HG03571 (cell line): ENCODE data around the gene FAM227A.

ENCODE experiments used
- ATAC-seq: cut with Tn5 transposase; IDR thresholded peaks from one replicate; pipeline ENCODE4 v1.9.1; 2021; ENCODE audit not compliant: unreplicated experiment

The FAM227A gene

DNA sequence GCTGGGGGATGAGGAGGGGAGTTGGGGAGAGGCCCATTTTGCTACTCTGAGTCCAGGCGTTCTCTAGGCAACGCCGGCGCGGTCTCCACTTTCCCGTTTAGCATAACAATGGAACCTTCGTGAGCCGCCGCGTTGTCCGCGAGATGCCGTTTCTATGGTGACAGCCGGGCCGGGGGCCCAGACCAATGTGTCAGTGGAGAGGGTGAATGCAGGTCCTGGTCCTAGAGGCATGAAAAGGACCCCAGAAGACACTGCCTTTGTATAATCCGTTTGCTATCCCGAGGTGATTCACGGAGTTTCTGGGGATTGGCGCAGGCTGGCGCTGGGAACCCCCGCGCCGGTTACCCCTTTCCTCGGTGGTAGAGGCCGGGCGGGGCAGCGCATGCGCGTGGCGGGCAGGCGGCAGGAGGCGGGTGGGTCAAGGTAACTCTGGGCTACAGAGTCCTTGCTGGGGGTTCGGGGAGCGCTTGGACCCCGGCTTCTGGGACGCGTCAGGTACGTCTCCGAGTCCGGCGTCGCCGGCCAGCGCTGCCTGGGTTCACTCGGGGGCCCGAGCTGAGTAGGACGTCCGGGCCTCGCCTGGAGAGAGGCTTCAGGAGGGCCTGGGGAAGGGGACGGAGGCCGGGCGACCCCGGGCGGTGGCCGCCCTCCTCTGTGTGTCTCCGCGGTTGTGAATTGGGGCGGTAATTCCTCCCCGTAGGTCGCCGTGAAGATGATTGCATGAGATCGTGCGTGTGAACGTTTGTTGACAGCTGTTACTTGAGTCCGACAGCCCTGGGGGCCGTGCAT lies at the start of gene FAM227A, which contains the start of gene CBY1:
FAM227A (minus strand) TSS at position 137 of the 789 bp plus-strand sequence. CDS start 6,224 bp downstream, outside the sequence.
CBY1 (plus strand) TSS at position 383 of the 789 bp plus-strand sequence. CDS start 11,417 bp downstream, outside the sequence.
- ATAC-seq = peak; percentile 73

DNA sequence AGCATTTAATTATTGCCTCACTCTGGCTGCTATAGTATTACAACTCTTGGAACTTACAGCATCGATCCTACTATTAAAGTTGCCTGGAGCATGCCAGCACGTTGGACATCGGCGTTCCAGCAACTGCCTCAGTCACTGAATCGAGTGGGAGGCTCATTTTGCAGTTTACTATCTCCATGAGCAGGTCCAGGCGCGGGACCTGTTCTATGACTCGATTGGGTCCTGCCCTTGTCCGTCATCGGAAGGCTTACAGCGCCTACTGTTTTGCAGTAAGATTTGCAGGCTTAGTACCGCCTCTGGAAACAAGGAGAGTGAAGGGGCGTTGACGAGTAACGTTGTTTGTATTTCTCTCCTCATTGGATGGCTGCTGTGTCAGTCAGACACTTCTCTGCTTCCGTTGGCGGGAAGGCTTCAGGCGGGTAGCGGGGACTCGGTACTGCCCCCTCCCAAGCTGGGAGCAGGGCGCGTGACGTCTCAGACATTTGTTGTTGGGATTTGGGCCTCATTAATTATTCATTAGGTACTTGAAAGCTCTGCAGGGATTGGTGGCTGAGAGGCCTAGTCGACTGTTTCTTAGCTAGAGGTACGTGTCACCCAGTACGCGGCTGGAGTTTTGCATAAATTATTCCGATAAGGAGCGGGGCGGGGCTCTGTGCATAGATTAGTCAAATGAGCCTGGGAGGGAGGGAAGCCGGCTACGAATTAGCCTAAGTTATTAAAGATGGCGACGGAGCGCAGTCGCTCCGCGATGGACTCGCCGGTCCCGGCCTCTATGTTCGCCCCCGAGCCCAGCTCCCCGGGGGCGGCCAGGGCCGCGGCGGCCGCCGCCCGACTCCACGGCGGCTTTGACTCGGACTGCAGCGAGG lies 49.3 kb upstream of the FAM227A start, which contains the start of gene GTPBP1:
GTPBP1 (plus strand) TSS at position 710 of the 866 bp plus-strand sequence; CDS start at position 722, 12 bp downstream.
- ATAC-seq = peak; percentile 66

DNA sequence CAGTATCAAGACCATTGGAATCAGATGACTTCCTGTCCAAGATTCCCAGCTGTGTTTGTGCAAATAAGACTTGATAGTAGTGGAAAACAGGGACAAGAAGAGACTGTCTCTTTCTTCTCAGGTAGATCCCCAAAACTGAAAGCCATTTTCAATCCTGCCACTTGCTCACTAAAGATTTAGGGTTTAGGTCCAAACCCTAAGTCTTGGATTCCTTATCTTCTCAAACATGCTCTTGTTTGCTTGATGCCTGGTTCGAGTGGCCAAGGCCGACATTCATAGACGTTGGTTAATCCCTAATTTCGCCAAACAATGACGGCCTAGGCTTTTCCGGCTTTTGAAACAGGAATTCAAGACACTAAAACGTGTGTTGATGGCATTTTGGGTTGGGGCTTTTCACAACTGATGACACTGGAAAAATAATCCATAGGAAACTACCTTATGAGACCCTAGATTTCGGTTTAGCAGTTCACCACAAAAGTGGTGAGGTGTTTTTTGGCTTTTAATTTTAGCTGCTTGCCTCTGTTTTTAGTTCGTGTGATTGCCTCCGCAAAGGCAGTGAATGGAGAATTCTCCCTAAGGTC lies 48.6 kb upstream of the FAM227A start:
- ATAC-seq = no peak

DNA sequence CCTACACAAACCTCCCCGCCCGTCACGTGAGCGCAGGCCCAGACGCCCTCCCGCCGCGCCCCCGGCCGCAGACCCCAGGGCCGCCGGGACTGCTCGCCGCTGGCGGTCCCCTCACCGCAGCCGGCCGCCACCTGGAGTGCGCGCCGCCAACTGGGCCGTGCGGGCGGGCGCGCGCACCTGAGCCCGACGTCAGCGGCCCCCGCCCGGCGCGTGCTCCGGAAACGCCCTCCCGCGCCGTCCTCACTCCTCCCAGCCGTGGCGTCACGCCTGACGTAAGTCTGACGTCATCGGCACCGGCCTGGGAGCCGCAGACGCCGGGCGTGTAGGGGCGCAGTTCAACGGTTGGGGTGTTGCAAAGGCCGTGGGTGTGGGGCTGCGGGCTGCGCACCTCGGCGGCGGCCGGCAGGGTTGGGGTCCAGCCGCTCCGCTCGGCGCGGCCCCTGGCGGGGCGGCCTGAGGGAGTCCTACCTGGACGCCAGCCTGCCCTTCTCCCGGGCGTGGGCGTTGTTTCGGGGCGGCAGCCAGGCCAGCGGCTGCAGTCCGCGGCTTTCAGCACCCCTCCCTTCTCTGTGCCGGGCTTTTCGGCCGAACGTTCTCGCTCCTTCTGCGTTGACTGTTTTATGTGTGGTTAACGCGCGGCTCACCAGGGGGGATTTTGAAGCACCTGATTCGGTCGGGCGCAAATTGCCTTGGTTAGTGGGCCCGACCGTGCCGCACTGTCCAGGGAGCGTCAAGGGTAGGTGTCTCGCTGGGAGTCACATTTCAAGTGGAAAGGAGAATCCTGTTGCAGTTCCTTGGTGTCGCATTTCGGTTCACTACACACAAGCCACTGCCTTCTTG lies 44.8 kb upstream of the FAM227A start, which contains the start of gene JOSD1:
JOSD1 (minus strand) TSS at position 155 of the 840 bp plus-strand sequence. CDS start 956 bp downstream, outside the sequence.
- ATAC-seq = peak; percentile 31

DNA sequence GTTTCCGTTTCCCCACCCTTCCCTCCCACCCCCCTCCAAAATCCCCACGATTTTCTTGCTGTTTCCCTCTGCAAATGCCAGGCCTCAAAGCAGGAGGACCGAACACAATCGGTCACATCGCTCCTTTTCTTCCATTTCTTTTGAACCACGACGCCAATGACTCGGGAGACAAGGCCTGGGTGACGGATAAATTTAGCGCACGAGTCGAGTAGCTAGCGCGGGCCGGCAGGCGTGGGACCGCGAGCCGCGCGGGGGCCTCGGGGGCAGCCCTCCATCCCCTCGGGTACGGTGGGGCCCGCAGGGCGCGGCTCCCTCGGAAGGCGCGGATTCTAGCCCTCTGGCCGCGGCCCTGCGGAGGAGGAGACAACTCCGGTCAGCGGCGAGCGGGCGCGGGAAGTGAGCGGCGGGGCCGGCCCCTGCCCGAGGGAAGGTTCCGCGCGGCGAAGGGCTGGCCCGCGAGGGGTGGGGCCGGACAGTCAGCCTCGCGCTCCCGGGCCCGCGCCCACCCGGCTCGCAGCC lies 44.1 kb upstream of the FAM227A start:
- ATAC-seq = no peak

DNA sequence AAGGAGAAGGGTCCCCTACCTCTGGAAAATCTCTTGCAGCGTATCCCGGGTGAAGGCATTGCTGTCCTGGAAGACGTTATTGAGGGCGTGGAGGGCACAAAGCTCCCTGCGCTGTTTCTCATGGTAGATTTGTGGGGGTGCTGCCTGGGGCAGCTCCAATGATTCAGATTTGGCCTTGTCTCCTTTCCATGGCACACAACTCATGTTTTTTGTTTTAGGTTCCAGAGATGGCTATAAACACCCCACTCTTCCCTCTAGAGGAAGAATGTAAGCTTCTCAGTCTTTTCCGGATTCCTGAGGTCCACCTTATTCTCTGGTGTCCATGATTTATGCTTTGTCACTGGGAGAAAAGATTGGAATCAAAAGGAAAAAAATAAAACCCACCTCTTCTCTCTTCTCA lies 43.6 kb upstream of the FAM227A start:
- no peak for ATAC-seq

DNA sequence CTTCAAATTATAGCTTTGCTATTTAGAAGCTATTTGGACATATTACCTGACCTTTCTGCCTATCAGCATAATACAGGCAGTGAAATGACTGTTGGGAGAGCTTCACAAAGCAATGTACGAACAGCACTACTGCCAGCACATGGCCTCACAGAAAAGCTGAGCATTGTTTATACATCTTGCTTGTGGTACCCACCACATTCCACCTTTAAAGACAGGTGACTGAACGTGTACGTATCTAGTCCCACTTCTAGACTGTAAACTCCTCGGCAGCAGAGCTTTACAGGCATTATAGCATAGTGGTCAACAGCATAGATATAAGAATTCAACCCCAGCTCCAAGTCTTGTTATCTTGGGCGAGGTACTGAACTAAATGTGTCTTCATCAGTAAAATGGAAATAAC lies 43.0 kb upstream of the FAM227A start:
- no peak for ATAC-seq

DNA sequence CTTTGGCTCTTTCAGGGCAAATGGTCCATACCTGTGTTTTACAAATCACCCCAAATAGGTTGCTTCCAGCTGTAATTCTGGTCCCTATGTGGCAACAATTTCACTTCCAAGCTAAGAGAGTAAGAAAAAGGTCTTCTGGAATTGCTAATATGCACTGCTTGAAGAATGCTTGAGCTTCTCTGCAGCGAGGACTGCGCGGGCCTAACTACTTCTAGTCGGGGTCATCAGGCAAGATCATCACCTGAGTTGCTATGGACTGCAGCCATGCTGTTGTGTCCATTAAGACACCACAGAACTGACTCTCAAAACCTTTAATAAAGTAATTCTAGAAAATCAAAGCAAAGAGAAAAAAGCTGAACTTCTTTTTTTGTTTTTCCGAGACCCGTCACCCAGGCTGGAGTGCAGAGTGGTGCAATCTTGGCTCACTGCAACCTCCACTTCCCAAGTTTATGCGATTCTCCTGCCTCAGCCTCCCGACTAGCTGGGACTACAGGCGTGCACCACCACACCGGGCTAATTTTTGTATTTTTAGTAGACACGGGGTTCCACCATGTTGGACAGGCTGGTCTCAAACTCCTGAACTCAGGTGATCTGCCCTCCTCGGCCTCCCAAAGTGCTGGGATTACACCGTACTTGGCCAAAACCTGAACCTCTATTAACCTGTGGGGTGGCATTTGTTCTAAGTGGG lies 42.4 kb upstream of the FAM227A start:
- ATAC-seq = no peak

DNA sequence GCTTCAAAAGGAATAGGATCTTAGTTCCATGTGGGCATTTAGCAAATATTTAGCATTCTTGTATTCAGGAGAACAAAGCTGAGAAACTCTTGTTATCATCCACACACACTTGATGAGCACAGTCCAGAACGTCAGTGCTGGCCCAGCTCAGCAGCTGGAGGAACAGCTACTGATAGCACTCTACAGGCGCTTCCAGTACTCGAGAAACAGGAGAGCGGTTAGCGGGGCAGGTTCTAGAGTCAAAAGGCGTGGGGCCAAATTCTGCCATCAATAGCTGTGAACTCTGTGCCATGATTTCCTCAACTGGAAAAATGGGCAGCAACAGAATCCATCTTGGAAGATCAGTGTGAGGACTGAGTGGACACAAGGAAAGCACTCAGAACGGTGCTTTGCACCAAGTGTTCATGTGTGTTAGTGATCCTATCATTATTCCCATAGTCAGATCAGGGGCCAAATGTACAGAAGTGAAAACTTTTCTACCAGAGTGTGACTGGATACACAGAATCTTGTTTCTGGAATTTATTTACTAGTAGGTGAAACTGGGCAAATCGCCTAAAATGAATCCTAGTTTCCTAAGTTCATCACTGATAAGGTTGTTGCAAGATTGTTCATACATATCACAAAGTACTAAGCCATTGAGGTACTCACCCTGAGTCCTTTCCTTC lies 41.4 kb upstream of the FAM227A start:
- ATAC-seq = no peak

DNA sequence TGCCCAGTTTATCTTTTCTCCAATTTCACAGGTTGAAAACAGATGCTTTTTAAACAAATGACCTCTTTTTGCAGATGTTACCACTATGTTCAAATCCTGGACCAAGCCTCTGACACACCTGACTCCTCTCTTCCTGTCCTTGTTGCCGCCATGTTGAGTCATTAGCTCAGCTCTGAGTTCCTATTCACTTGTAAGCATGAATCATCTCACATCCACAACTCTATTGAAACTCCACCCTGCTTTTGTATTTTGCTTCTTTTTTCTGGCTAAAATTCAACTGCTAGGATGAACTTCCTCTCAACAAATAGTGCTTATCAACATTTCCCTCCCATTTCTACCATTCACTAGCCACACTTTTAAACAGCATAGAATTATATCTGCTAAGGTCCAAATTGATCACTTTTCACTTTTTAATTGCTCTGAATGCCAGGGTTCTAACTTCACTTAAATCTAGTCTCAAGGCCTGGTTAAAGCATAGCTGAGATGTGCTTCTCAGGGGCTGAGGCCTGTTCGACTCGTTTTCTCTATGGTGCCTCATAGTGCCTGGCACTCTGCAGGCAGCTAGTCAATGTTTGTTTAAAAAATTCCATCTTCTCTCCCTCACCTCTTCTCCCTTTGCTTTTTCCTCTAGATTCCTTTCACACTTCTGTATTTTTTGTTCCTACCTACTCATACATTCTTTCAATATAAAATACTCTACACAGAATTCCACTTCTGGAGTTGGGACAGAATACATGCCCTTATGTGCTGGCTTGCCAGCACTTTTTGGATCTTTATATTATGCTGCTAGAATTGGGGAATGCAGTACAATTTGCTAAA lies 40.6 kb upstream of the FAM227A start:
- no peak for ATAC-seq

DNA sequence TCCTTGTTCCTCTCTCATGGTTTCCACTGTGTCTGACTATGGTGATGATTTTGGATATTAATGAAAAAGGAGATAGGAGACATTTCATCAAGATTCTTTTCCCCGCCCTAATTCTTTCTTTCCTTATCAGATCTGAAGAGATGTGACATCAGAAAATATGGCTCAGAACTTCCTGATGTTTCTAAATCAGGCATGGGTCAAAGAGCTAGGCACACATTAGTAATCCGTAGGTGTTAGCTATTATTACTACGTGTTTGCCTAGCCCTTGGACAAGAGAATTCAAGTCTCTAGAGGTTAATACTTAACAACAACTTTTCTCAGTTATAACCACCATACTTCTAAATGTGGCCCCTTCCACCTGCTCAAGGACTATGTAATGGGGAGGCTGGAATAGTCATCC lies 38.7 kb upstream of the FAM227A start:
- no peak for ATAC-seq

DNA sequence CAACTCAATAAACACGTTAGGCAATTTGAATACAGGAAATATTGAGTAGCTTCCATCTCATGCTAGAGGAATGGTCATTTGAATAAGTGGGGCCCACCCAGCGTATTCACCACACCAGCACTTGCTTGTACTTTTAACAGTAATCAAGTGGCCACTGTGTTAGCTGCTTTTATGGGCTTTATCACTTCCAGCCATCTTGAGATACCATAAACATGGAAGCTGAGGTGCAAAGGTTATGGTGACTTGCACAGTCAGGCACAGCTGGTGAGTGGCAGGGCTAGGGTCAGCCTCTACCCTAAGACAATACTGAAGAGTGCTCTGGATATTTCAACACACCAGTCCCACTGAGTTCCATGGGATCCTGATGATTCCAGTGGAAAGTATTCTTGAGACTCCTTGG lies 37.9 kb upstream of the FAM227A start:
- no peak for ATAC-seq

DNA sequence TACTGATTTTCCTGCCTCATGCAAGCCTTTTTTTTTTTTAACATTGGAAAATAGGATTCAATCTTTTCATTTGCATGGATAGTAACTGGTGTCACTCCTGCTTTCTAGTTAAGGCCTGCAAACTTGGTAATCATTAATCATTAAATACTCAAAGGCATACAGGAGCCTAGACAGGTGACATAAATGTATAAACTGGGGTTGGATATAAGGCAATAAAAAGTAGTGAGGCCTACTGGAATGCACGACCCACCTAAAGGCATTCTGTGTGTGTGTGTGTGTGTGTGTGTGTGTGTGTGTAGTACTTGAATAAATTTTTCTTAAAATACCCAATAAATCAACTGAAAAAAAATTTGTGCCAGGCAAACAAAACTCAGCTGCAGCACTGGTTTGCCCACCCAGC lies 33.5 kb upstream of the FAM227A start:
- ATAC-seq = no peak

DNA sequence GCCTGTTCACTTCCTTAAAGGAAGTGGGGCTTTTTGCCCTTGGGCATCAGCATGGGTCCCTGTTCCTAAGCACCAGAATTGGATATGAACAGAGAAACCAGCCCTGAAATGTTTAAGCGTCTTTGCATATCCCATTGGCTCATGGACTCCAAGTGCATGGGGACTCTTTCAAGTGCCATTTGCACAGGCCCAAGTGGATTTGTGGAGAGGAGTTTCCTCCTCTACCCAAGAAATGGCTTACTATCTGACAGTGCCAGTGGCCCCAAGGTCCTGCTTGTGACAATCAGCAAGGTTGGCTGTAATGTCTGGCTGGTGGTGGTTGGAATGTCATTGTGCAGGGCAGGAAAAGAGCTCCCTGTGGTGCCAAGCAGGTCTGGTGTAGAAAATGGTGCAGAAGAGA lies 29.6 kb upstream of the FAM227A start:
- no peak for ATAC-seq

DNA sequence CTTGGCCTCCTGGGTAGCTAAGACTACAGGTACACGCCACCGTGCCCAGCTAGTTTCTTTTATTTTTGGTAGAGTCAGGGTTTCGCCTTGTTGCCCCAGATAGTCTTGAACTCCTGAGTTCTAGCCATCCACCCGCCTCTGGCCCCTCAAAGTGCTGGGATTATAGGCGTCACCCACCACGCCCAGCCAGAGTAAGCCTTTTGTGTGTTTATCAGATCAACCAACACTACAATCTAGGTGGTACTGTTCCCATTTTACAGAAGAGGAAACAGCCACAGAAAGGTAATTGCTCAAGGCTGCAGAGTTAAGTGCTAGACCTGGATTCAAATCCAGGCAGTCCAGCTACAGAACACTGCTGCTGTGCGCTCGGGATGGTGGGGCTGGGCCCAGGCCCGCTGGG lies 28.7 kb upstream of the FAM227A start:
- ATAC-seq = no peak

DNA sequence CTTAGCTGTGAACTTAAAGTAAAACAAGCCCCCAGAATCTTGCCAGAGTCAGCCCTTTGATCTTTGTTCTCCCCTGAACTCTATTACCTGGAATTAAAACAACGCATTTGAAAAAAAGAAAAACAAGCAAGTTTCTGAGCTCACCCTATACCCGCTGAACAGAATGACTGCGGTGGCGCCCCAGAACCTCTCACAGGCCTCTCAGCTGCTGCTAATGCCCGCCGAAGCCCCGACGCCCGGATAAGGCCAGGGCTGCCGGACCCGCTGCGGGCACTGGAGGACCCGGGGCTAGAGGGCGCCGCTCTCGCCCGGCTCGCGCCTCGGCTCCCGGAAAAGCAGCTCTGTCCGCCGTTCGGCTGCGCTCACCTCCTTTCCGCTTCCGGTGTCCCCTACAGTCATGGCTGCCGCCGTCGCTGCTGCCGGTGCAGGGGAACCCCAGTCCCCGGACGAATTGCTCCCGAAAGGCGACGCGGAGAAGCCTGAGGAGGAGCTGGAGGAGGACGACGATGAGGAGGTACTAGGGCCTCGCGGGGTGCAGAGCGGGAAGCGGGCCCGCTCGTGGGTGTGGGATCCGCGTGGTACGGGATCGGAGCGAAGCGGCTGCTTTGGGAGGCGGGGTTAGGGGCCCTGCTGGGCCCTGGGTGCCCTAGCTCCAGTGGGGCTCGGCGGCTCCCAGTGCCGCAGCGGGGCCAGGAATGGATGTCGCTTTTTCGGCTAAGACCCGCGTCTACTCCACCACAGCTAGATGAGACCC lies 25.6 kb upstream of the FAM227A start, which contains the start of gene TOMM22:
TOMM22 (plus strand) TSS at position 376 of the 754 bp plus-strand sequence; CDS start at position 398, 22 bp downstream.
- peak; percentile 92 for ATAC-seq

DNA sequence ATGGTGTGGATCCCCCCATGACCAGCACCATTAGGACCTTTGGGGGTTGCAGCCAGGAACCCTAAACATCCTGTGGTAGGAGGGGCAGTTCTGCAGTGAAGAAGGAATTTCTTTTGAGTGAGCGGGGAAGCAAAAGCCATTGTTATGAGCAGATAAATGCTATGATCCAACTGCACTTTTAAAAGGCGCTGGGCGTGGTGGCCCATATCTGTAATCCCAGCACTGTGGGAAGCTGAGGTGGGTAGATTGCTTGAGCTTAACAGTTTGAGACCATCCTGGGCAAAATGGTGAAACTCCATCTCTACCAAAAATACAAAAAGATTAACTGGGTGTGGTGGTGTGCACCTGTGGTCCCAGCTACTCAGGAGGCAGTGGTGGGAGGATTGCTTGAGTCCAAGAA lies 19.6 kb upstream of the FAM227A start:
- ATAC-seq = no peak
